Measurements from ENCODE around the gene ANXA6.
A peak's percentile ranks its signal among the peaks of the same experiment; 100 is the strongest.

Gene ANXA6

GRCh38 chr5:151055336-151055735 lies 102.2 kb downstream of the ANXA6 start:
- Histone ChIP-seq H4K20me1 (peaks cover 64% of the 10 kb centered on the region; the same call in 1 of the 2 replicates), H3K4me3 (no peak overlapping the region), H3K27ac (no peak overlapping the region), H3K4me1 (peaks cover 61% of the 10 kb centered on the region), H3K27me3 (no peaks in the 10 kb centered on the region), H3K4me2 (no peak overlapping the region), H3K9ac (no peak overlapping the region), H3K36me3 (peaks cover 82% of the 10 kb centered on the region), H3K9me3 (no peaks in the 10 kb centered on the region)
- no peak for TF ChIP-seq Cebpa-rat (IDR thresholded peaks at IDR 0.05)

GRCh38 chr5:151054709-151055108 lies 102.9 kb downstream of the ANXA6 start:
- H3K27me3 ChIP-seq: no peaks in the 10 kb centered on the region
- peaks cover 61% of the 10 kb centered on the region; the same call in 1 of the 2 replicates for H4K20me1 ChIP-seq
- H3K36me3 ChIP-seq: peaks cover 86% of the 10 kb centered on the region
- no peaks in the 10 kb centered on the region for H3K9me3 ChIP-seq
- no peak overlapping the region for H3K9ac ChIP-seq
- no peak overlapping the region for H3K27ac ChIP-seq
- H3K4me1 ChIP-seq: peaks cover 55% of the 10 kb centered on the region
- H3K4me2 ChIP-seq: no peak overlapping the region
- H3K4me3 ChIP-seq: no peak overlapping the region
- TF ChIP-seq Cebpa-rat (IDR thresholded peaks at IDR 0.05): no peak

- H3K4me1 ChIP-seq: peaks cover 47% of the 10 kb centered on the region
- no peak overlapping the region for H3K27ac ChIP-seq
- no peak for TF ChIP-seq Cebpa-rat (IDR thresholded peaks at IDR 0.05)
- H3K9me3 ChIP-seq: no peaks in the 10 kb centered on the region
- no peaks in the 10 kb centered on the region for H3K27me3 ChIP-seq
- peaks cover 61% of the 10 kb centered on the region; the same call in 1 of the 2 replicates for H4K20me1 ChIP-seq
- no peak overlapping the region for H3K9ac ChIP-seq
- H3K4me3 ChIP-seq: no peak overlapping the region
- H3K36me3 ChIP-seq: peaks cover 90% of the 10 kb centered on the region
- no peak overlapping the region for H3K4me2 ChIP-seq
Measured at GRCh38 chr5:151053796-151054462, 103.7 kb downstream of the ANXA6 start.

GRCh38 chr5:151052836-151053235 lies 104.7 kb downstream of the ANXA6 start:
- TF ChIP-seq Cebpa-rat (IDR thresholded peaks at IDR 0.05): no peak
- peak overlapping the region; percentile 75 for H3K4me2 ChIP-seq
- H4K20me1 ChIP-seq: peaks cover 60% of the 10 kb centered on the region; the same call in 1 of the 2 replicates
- peaks cover 90% of the 10 kb centered on the region for H3K36me3 ChIP-seq
- H3K4me3 ChIP-seq: no peak overlapping the region
- H3K4me1 ChIP-seq: peaks cover 37% of the 10 kb centered on the region
- H3K27ac ChIP-seq: 0 out of 2 replicates have a peak overlapping the region, but pooled peaks have one; percentile 54
- no peaks in the 10 kb centered on the region for H3K9me3 ChIP-seq
- no peak overlapping the region for H3K9ac ChIP-seq
- H3K27me3 ChIP-seq: no peaks in the 10 kb centered on the region

- Histone ChIP-seq H3K27ac (peak overlapping the region; percentile 54), H3K4me3 (no peak overlapping the region), H3K36me3 (peaks cover 90% of the 10 kb centered on the region), H3K27me3 (no peaks in the 10 kb centered on the region), H3K4me2 (peak overlapping the region; percentile 75), H3K9ac (peak overlapping the region; percentile 30; the same call in 1 of the 2 replicates), H3K4me1 (peaks cover 33% of the 10 kb centered on the region), H3K9me3 (no peaks in the 10 kb centered on the region), H4K20me1 (peaks cover 65% of the 10 kb centered on the region; the same call in 1 of the 2 replicates)
- no peak for TF ChIP-seq Cebpa-rat (IDR thresholded peaks at IDR 0.05)
Measured at GRCh38 chr5:151051931-151052608, 105.5 kb downstream of the ANXA6 start.

- H3K27ac ChIP-seq: no peak overlapping the region
- H3K4me2 ChIP-seq: peak overlapping the region; percentile 75; the same call in 1 of the 2 replicates
- no peak overlapping the region for H3K4me3 ChIP-seq
- TF ChIP-seq Cebpa-rat (IDR thresholded peaks at IDR 0.05): no peak
- no peaks in the 10 kb centered on the region for H3K27me3 ChIP-seq
- H3K9ac ChIP-seq: no peak overlapping the region
- H4K20me1 ChIP-seq: peaks cover 60% of the 10 kb centered on the region; the same call in 1 of the 2 replicates
- peaks cover 89% of the 10 kb centered on the region for H3K36me3 ChIP-seq
- H3K9me3 ChIP-seq: no peaks in the 10 kb centered on the region
- peaks cover 25% of the 10 kb centered on the region for H3K4me1 ChIP-seq
Measured at GRCh38 chr5:151051066-151051930, 106.3 kb downstream of the ANXA6 start.

Data from BLaER1 (cell line).